Measurements from ENCODE around the gene SLC7A10.
"Not testable (repeated sequence)": the region's sequence is repeated elsewhere in the genome, so short reads cannot be mapped to it uniquely, and the experiment has no call there.

SLC7A10 gene

GRCh38 chr19:33171222-33171795 is 54.3 kb downstream of the SLC7A10 start:
- DNase-seq: no peak

GRCh38 chr19:33168528-33168927 is 57.1 kb downstream of the SLC7A10 start:
- DNase-seq: no peak

GRCh38 chr19:33167438-33167837 is 58.2 kb downstream of the SLC7A10 start:
- no peak for DNase-seq

GRCh38 chr19:33166037-33166436 is 59.6 kb downstream of the SLC7A10 start:
- not testable (repeated sequence) for DNase-seq

GRCh38 chr19:33163481-33163880 is 62.2 kb downstream of the SLC7A10 start:
- DNase-seq: no peak

- no peak for DNase-seq
These were observed 64.4 kb downstream of the SLC7A10 start for GRCh38 chr19:33161201-33161600.

- no peak for DNase-seq
These were observed 65.8 kb downstream of the SLC7A10 start for GRCh38 chr19:33159893-33160292.

GRCh38 chr19:33159149-33159548 is 66.5 kb downstream of the SLC7A10 start:
- DNase-seq: no peak
